Right cardiac atrium (tissue), 5 donors: ENCODE results near the gene NTN1. TPM values are rescaled to one million over a fixed set of nuclear protein-coding genes. Genes with fewer than 3 reads are reported as not detected.

Experiments
- ATAC-seq, 2 donors: fragments of 200-7000 bp; cut with Tn5 transposase; one replicate each; pipeline versions ENCODE4 v1.8.0 to v1.9.1; 2020; ENCODE audit warnings: moderate library complexity in 2 of 2, mild to moderate bottlenecking in 1 of 2
- DNase-seq, 3 donors: peaks; one replicate each; pipeline ENCODE4 v3.0.0-alpha.2; 2020
- H3K27ac ChIP-seq: one replicate; pipeline ENCODE4 v1.5.1; 2013; ENCODE audit warnings: mild to moderate bottlenecking, low read length, control low read depth, moderate library complexity
- H3K27me3 ChIP-seq: one replicate; pipeline ENCODE4 v1.6.1; 2013; ENCODE audit not compliant: control insufficient read depth, insufficient read depth
- H3K4me1 ChIP-seq: one replicate; pipeline ENCODE4 v1.6.1; 2013; ENCODE audit warnings: low read length; ENCODE audit not compliant: control insufficient read depth, insufficient read depth
- H3K4me3 ChIP-seq: one replicate; pipeline ENCODE4 v1.5.1; 2013; ENCODE audit warnings: low read length, control low read depth
- H3K9me3 ChIP-seq: one replicate; pipeline ENCODE4 v1.6.1; 2013; ENCODE audit warnings: low read length; ENCODE audit not compliant: control insufficient read depth
- whole genome bisulfite sequencing: extraction: QIAGEN DNeasy Blood & Tissue Kit; methylation state at CpG from one replicate; pipeline ENCODE4 v1.1.7; 2013; 5-methylcytosine and 5-hydroxymethylcytosine counted together
- intact Hi-C, 4 donors: fragments of 100-400 bp; cut with DNase I; formaldehyde crosslinking; loops; one replicate each; pipeline versions ENCODE4 v1.11.0 to v1.14.0; 2022 to 2023
- polyA plus RNA-seq: library from polyadenylated mRNA; stranded (reverse); fragments of 200-250 nt; gene quantifications from one replicate; pipeline ENCODE4 v1.2.3, GENCODE V29; 2013
- total RNA-seq, 4 donors: library from RNA; stranded (reverse); fragmentation: NEBNext Ultra II Directional; extraction: Animal tissue kit (Norgen Biotek cat#: 25700); gene quantifications; one replicate each; pipeline ENCODE4 v1.2.1, GENCODE V29; 2021
- donor health status: healthy with polysubstance abuse.
- donor health status: DM: no; HTN: yes; CAD: no.
- donor health status: DM: no; HTN: no; CAD: no.
- donor health status: DM: no; HTN: yes; CAD: no; lungs with severe emphysema.
- donor health status: DM: yes; HTN: yes; CAD: no.

NTN1 gene
- total and polyA plus RNA-seq, 5 donors = 90.5 to 265 (median 179) TPM

DNA sequence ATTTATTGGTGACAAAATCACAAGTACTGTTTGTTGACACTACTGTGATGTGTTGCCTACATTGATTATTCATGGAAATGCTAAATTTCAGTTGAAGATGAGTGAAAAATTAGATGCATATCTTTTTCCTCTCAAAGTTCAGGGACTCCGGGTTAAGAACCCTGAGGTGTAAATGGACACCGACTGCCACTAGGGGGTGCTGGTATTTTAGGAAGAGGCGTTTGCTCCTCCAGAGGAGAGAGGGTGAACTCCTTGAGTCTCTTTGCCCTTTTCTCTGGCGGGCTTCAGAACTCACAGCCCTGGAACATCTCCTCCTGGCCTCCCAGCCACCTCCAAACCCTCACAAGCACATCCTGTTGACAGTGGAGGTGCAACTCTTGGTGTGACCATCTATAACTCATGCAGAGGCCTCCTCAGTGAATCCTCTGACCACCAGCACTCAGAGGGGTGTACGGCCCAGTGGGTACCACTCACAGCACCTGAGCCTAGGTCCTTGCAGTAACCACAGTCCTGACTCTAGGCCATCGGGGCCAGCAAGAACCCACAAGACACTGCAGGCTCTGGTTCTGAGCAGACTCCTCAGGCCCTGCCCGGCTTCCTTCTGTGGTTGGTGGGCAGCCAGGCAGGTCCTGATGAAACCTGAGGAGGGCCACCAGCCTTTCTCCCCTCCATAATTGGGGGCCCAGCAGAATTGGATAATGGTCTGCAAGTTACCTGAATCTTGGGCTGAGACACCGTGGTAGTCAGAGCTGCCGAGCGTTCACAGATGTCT, 29.6 kb upstream of the NTN1 start:
- H3K27ac ChIP-seq = no peak overlapping the region
- 55% methylated on average over 10 of the region's 10 CpGs for WGBS
- no peaks in the 10 kb centered on the region for H3K27me3 ChIP-seq
- DNase-seq (peak in 2 of 3 donors; percentile 57 to 78), ATAC-seq (peak; percentile 58 to 77)
- H3K4me3 ChIP-seq = no peak overlapping the region
- no peaks in the 10 kb centered on the region for H3K4me1 ChIP-seq
- intact Hi-C loops = loop anchor here (5.0 to 10.0 kb wide), 4 partner anchors 293 to 531 kb away; no protein-coding TSS in a partner anchor
- H3K9me3 ChIP-seq = no peaks in the 10 kb centered on the region

DNA sequence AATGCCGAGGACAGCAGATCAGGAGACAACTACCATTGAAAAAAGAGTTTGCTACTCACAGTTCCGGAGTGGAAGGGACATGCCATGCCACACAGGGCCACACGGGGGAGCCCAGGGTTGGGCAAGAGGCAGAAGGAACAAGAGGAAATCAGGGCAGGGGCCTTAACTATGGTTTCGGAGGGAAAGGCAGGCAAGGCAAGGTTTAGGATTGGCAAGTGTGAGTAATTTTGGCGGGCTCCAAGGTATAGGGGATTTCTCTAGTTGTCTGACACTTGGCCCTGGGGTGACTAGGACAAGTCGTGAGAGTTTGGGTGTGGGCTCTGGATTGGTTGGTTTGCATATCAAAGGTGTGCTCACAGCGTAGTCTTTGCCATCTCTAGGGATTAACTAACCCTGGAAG, 27.0 kb upstream of the NTN1 start:
- H3K4me3 ChIP-seq = no peak overlapping the region

DNA sequence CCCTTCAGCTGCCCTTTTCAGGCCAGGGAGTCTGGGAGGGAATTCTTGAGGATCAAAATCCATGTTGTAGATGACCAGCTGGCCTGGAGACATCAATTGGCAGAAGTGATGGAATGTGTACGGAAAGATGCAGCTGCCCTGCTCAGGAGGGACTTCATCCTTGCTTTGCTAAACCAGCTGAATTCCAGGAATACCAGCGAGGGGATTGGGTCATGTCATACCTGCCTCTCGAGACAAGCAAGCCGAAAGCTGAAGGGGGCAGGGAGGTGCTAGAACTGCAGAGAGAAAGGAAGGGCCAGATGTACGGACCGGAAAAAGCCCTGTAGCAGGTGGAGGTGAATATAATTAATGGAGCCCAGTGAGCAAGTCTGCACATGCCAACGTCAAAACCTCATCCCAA, 25.6 kb upstream of the NTN1 start:
- ATAC-seq (no peak), DNase-seq (no peak)
- H3K4me1 ChIP-seq = no peaks in the 10 kb centered on the region
- H3K27ac ChIP-seq = no peak overlapping the region
- intact Hi-C loops = loop anchor here in 2 of 4 donors (5.0 to 10.0 kb wide), 3 partner anchors 289 to 527 kb away; no protein-coding TSS in a partner anchor
- no peaks in the 10 kb centered on the region for H3K9me3 ChIP-seq
- H3K4me3 ChIP-seq = no peak overlapping the region
- H3K27me3 ChIP-seq = no peaks in the 10 kb centered on the region
- 69% methylated on average over 7 of the region's 7 CpGs for WGBS

More for the DNA sequence above, 27.0 kb upstream of the NTN1 start:
- peak; percentile 72 to 83 for ATAC-seq
- H3K4me1 ChIP-seq = no peaks in the 10 kb centered on the region
- peak; percentile 79 to 89 (median 82) for DNase-seq
- intact Hi-C loops = loop anchor here (5.0 to 10.0 kb wide), 4 partner anchors 290 to 528 kb away; no protein-coding TSS in a partner anchor
- 66% methylated on average over 7 of the region's 7 CpGs for WGBS
- H3K27me3 ChIP-seq = no peaks in the 10 kb centered on the region
- no peak overlapping the region for H3K27ac ChIP-seq
- no peaks in the 10 kb centered on the region for H3K9me3 ChIP-seq

DNA sequence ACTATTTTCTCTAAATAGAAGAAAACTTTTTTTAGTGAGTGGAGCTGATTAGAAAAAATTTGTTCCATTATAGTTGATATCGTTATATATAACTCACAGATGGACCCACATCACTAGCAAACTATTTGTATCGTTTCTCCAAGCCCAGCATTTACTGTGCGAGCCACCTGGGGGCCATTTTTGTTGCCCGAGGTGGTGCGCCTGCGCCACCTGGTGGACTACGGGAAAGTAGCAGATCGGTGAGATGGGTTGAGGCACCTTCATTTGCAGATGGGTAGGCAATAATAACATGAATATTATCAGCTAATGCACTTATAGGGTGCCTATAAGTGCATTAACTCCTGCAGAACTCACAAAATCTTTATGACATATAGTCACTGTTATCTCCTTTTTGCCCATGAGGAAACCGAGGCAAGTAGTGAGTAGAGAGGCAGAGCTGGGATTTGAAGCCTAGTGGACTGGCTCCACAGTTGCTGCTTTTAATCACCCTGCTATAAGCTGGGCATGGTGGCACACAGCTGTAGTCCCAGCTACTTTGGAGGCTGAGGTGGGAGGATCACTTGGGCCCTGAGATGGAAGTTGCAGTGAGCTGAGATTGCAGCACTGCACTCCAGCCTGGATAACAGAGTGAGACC, 23.2 kb upstream of the NTN1 start:
- H3K27me3 ChIP-seq = no peaks in the 10 kb centered on the region
- no peaks in the 10 kb centered on the region for H3K4me1 ChIP-seq
- peak in 1 of 2 donors; percentile 39 for ATAC-seq
- no peaks in the 10 kb centered on the region for H3K9me3 ChIP-seq
- no peak overlapping the region for H3K27ac ChIP-seq
- 8% methylated on average over 9 of the region's 9 CpGs for WGBS
- peak; percentile 55 to 83 (median 76) for DNase-seq
- intact Hi-C loops = loop anchor here in 2 of 4 donors (5.0 to 10.0 kb wide), 3 partner anchors 287 to 524 kb away; no protein-coding TSS in a partner anchor
- no peak overlapping the region for H3K4me3 ChIP-seq

DNA sequence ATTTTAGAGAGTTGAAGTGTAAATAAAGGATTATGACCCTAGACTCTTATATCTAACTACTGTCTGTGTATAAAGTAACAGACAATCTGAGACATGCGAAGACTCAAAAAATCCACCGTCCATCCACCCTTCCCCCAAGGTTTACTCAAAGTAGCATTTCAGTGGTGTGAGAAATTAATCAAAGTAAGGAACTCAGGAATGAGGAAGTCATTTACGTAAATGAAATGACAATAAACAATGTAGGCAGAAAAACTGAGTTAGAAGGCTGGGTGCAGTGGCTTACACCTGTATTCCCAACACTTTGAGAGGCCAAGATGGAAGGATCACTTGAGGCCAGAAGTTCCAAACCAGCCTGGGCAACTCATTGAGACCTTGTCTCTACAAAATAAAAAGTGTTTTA, 19.8 kb upstream of the NTN1 start:
- no peak for ATAC-seq
- Histone ChIP-seq H3K4me3 (no peak overlapping the region), H3K27ac (no peak overlapping the region), H3K27me3 (no peaks in the 10 kb centered on the region), H3K9me3 (no peaks in the 10 kb centered on the region), H3K4me1 (no peaks in the 10 kb centered on the region)
- intact Hi-C loops = no loop called here
- whole genome bisulfite sequencing = 65% methylated on average over 3 of the region's 3 CpGs
- DNase-seq = no peak

DNA sequence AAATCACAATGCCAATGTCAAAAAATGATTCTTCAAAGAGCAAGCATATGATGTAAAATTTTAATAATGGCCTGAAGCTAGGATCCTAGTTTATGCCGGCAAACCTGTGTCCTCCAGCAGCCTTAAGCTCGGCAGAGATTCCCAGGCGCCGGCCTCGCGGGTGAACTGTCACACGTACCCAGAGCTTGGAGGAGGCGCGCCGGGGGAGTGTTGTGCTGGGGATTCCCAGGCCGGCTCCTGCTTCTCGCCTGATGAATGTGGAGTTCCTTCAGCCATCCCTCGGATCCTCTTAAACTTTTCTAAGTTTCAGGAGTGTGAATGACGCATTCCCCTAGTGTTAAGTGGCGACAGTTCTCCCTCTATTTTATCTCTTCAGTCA, 19.1 kb upstream of the NTN1 start:
- Histone ChIP-seq H3K27ac (no peak overlapping the region), H3K4me1 (no peaks in the 10 kb centered on the region), H3K9me3 (no peaks in the 10 kb centered on the region), H3K27me3 (no peaks in the 10 kb centered on the region), H3K4me3 (no peak overlapping the region)
- WGBS = 9% methylated on average over 15 of the region's 15 CpGs
- ATAC-seq = peak in 1 of 2 donors; percentile 34
- intact Hi-C loops = no loop called here
- peak in 2 of 3 donors; percentile 30 to 62 for DNase-seq

DNA sequence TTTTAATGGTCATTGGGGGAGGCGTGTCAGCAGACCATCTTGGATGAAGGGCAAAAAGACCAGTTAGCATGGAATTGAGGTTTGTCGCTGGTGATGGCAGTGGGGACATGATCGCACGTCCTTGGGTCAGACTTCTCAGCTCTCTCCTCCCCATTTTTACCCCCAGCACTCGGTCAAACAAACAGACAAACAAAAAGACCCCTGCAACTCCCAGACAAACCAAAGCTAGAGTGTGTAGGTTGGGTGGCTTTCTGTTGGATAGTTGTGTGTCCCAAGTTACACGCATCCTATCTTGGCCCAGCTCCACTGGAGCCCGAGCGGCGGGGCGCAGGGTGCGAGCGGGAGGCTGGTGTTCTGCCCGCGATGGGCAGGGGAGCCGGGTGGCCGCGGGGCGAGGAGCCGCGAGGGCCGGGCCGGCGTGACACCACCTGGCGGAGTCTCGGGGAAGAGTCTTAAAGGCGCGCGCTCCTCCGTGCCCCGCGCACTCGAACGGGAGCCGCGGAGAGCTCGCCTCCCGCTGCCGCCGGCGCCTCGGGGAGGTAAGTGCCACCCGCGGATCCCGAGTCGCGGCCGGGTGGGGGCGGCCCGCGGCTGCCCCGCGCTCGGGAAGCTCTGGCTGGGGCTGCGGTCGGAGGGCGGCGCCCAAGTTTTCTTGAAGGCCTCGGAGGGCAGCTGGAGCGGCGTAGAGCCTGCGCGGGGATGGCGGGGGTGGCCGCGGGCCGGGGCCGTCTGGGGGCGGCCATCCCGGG, 18.5 kb upstream of the NTN1 start:
- ATAC-seq (peak; percentile 58 to 73), DNase-seq (peak; percentile 42 to 69 (median 65))
- WGBS = 1% methylated on average over 69 of the region's 69 CpGs
- Histone ChIP-seq H3K4me1 (no peaks in the 10 kb centered on the region), H3K9me3 (no peaks in the 10 kb centered on the region), H3K27me3 (no peaks in the 10 kb centered on the region), H3K4me3 (peak overlapping the region; percentile 80), H3K27ac (no peak overlapping the region)
- intact Hi-C loops = no loop called here

DNA sequence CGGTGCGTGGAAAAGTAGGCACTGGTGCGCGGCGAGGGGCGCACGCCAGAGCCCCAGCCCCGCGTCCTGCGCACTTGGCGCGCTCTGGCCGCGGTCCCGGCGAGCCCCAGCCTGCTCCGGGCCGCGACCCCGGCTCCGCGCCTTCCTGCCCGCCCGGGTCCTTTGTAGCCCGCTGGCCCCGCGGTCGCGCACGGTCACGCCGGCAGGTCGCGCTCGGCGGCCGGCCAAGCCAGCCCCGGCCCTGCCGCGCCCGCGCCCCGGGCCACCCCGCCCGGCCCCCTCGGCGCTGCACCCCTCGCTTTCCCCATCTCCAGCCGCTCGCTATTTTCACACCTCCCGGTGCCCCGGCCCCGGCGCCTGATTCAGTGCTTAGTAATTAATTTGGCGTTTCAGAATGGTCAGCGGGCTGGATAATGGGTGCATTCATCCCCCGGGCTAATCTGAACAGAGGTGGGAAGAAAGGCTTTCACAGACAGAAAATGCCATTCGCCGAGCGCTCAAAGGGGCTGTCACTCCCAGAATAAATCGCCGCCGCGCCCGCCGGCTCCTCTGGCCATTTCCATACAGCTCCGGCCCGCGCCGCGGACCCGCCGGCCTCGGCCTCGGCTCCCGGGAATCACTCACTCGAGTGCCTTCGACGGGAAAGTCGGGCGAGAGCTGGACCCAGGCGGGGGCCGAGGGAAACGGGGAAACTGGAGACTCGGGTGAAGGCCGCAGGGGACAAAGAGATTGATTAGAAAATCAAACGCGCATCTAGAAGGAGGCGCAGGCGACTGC, 17.8 kb upstream of the NTN1 start:
- Histone ChIP-seq H3K4me1 (no peaks in the 10 kb centered on the region), H3K4me3 (peak overlapping the region; percentile 80), H3K27me3 (no peaks in the 10 kb centered on the region), H3K9me3 (no peaks in the 10 kb centered on the region), H3K27ac (no peak overlapping the region)
- ATAC-seq (peak; percentile 7 to 42), DNase-seq (peak; percentile 33 to 70 (median 66))
- 1% methylated on average over 90 of the region's 90 CpGs for WGBS
- intact Hi-C loops = no loop called here

DNA sequence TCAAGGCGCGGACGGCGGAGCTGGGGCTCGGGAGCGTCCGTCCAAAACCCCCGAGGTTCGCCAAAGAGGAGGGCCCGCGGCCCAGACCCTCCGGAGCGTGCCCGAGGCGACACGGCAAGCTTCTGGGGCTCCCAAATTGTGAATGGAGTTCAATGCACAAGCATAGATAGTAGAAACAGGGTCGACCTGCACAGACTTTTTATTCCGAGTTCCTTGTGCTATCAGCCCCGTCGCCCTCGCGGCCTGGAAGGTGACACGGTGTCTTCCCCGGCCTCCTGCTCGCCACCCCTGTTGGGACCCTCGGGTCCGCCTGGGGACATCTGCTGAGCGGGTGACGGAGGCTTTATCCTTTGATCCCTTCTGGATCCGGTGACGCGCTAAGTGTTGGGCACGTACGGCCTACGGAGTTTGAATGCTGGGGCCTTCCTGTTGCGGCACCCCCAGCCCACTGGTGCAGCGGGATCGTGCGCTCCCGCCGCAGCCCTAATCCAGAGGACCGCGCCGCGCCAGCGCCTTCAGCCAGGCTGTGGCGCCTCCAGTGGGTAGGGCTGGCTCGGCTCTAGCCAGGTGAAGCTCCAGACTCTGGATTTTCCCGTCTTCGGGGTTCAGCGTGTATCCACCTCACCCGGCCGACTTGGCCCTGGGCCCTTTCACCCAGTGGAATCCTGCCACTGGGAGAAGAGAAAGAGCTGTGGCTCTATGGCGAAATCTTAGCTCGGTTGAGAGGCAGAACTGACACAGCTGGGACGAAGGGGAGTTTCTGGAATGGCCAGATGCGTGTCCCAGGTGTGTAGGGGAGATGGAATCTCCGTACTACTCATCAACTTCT, 17.0 kb upstream of the NTN1 start:
- ATAC-seq (peak in 1 of 2 donors; percentile 37), DNase-seq (peak in 1 of 3 donors; percentile 41)
- Histone ChIP-seq H3K27ac (no peak overlapping the region), H3K9me3 (no peaks in the 10 kb centered on the region), H3K4me1 (no peaks in the 10 kb centered on the region), H3K4me3 (peak overlapping the region; percentile 80), H3K27me3 (no peaks in the 10 kb centered on the region)
- 14% methylated on average over 58 of the region's 58 CpGs for WGBS
- intact Hi-C loops = no loop called here

DNA sequence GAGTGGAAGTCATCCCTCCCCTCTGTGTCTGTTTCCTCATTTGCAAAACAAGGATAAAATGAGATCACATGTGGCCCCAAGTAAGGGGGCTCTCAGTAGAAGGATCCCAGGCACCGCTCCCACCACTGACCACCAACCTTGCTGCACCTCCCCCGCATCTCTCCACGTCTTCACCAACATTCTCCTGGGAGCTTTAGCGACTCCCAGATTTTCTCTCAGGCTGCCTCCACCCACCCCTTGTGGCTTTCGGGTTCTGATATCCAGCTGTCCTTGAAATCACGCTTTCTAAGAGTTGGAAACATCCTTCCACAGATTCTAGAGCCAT, 16.4 kb upstream of the NTN1 start:
- no peak overlapping the region for H3K4me3 ChIP-seq
- DNase-seq (no peak), ATAC-seq (no peak)
- intact Hi-C loops = no loop called here
- no peaks in the 10 kb centered on the region for H3K4me1 ChIP-seq
- WGBS = 56% methylated on average over 6 of the region's 6 CpGs
- H3K27me3 ChIP-seq = no peaks in the 10 kb centered on the region
- H3K9me3 ChIP-seq = no peaks in the 10 kb centered on the region
- no peak overlapping the region for H3K27ac ChIP-seq
